ENCODE results near the gene OPN4.
"Not testable (repeated sequence)": the region's sequence is repeated elsewhere in the genome, so short reads cannot be mapped to it uniquely, and the experiment has no call there.

Gene OPN4, protein sequence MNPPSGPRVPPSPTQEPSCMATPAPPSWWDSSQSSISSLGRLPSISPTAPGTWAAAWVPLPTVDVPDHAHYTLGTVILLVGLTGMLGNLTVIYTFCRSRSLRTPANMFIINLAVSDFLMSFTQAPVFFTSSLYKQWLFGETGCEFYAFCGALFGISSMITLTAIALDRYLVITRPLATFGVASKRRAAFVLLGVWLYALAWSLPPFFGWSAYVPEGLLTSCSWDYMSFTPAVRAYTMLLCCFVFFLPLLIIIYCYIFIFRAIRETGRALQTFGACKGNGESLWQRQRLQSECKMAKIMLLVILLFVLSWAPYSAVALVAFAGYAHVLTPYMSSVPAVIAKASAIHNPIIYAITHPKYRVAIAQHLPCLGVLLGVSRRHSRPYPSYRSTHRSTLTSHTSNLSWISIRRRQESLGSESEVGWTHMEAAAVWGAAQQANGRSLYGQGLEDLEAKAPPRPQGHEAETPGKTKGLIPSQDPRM

DNA sequence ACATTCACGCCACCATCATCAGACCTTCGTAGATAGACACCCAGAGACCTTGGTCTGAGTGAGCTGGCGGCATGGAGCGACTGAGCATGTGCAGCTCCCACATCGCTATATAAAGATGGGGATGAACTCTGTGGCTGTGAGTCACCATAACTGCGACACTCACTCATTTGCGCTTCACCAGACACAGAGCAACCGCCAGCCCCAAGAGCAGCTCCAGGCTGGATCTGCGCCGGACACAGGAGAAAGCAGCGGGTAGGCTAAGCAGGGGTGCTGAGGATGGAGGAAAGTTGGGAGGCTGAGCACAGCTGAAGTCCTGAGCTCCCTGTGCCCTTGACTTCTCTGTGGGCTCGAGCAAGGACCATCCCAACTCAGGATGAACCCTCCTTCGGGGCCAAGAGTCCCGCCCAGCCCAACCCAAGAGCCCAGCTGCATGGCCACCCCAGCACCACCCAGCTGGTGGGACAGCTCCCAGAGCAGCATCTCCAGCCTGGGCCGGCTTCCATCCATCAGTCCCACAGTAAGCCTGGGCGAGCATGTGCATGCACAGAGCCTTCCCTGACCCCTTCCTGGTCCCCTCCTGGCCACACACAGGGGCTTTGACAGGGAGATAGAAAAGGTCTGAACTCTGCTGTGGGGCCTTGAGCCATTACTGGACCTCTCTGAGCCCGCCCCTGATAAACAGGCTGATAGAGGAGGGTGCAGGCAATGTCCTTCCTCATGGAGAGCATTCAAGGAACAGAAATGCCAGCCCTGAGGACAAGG is at the start of gene OPN4:
TSS of gene OPN4 (plus strand) at position 137 of the 762 bp plus-strand sequence. CDS start at position 374, 237 bp downstream.
- DNase-seq (ENCODE audit: extremely low read depth in 1 of 2, low read depth in 1 of 2): no peak

DNA sequence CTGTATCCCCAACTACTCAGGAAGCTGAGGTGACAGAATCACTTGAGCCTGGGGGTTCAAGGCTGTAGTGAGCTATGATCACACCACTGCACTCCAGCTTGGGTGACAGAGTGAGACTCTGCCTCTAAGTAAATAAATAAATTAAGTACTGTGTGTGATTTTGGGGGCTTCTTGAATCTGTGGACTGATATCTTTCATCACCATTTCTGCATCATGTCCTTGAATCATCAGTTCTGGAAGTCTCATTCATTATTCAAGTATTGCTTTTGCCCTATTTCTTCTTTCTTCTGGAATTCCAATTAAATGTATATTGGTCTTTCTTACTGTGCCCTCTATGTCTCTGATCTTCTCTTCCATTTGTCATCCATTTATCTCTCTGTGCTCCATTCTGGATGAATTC is 46.7 kb upstream of the OPN4 start:
- no peak for DNase-seq (ENCODE audit: extremely low read depth in 1 of 2, low read depth in 1 of 2)

DNA sequence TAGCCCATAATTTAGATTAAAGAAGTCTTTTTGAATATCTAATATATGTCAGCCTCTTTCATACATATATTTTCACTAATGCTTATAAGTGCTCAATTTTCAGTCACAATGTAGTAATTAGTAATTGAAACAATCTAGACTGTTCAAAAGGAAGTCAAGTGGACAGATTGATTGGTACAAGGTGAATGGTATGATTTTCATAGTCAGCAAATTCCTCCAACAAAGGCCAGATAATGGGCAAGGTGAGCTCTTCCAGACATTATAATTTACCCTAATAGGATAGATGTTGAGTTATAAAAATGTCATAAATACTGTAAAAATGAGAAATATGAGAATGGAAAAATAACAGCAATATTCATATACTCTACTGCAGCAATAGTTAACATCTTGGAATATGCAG is 44.4 kb upstream of the OPN4 start:
- no peak for DNase-seq (ENCODE audit: extremely low read depth in 1 of 2, low read depth in 1 of 2)

DNA sequence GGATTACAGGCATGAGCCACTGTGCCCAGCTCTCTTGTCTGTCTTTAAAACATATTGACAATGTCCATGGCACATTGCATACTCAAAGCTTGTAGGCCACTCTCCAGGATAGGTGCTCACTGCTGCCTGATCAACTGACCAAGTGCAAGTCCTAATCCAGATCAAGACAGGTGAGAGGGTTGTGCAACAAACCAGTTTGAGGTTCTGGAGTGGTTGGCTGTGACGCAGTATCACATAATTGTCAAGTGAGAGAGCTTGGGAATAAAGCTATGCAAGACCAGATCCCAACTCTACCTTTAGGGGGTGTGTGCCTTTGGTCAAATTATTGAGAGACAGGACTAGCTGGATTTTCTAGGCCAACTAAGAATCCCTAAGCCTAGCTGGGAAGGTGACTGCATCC is 43.0 kb upstream of the OPN4 start:
- no peak for DNase-seq (ENCODE audit: extremely low read depth in 1 of 2, low read depth in 1 of 2)

DNA sequence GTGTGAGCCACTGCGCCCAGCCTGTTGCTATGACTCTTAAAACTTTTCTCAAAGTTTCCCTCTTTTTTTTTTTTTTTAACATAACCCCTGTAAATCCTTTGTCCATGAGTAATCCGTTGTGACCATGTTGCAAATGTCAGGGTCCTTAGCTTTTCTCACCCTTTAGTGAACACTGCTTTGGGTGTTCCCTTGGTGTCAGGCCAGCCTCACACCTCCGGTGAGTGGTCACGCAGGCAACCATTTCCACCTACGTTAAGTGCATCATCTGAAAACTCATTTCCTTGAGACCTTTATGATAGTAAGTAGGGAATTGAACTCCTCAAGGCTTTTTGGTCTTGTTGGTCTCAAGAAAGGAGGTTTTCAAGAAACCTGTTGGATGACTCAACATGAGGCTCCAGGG is 41.3 kb upstream of the OPN4 start:
- no peak for DNase-seq (ENCODE audit: extremely low read depth in 1 of 2, low read depth in 1 of 2)

DNA sequence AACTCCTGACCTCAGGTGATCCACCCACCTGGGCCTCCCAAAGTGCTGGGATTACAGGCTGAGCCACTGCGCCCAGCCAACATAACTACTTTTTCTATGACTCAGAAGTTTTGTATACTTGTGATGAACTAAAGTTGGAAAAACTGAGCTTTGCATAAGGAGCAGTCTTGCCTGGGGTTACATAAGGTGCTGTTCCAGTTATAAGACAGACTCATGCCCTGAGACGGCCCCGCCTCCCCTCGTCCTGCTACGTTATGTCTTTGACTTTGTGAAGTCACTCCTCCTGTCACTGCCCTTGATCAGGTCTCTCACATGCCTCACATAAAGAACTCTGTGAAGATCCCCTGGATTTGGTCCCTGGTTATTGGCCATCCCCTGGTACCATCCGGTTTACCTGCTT is 40.4 kb upstream of the OPN4 start:
- DNase-seq (ENCODE audit: extremely low read depth in 1 of 2, low read depth in 1 of 2): no peak

DNA sequence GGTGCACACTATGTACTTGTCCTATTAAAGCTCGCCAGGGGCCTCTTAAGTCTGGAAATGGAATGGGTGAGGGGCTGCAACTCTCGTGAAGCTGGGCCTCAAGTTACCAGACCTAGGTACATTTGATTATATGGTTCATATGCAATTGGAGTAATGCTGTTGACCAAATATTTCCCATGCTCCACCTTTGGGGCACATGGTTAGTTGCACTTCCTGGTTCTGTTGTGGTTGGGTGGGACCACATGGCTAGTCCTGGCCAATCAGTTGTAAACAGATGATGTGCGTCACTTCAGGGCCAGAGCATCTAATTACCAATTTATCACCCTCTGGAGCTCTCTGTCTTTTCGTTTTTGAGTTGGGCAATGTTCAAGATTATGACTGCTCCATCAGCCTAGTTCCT is 39.5 kb upstream of the OPN4 start:
- DNase-seq (ENCODE audit: extremely low read depth in 1 of 2, low read depth in 1 of 2): no peak

DNA sequence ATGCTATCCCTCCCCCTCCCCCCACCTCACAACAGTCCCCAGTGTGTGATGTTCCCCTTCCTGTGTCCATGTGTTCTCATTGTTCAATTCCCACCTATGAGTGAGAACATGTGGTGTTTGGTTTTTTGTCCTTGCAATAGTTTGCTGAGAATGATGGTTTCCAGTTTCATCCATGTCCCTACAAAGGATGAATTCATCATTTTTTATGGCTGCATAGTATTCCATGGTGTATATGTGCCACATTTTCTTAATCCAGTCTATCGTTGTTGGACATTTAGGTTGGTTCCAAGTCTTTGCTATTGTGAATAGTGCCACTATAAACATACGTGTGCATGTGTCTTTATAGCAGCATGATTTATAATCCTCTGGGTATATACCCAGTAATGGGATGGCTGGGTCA is 37.1 kb upstream of the OPN4 start:
- DNase-seq (ENCODE audit: extremely low read depth in 1 of 2, low read depth in 1 of 2): not testable (repeated sequence)

DNA sequence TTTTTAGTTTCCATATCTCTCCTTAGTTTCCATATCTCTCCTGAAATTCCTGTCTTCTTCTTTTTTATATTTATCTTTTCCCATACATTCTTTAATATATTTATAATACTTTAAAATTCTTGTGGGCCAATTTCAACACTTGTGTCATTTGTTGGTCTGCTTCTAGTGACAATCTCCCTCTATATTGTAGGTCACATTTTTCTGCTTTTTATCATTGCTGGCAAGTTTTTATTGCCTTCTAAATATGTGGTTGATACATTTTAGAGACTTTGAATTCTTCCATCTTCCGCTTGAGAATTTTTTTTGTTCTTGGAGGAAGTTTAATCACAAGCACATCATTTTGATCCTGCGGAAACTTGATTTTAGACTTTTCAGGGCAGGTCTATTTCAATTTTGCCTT is 26.0 kb upstream of the OPN4 start:
- DNase-seq (ENCODE audit: extremely low read depth in 1 of 2, low read depth in 1 of 2): no peak

DNA sequence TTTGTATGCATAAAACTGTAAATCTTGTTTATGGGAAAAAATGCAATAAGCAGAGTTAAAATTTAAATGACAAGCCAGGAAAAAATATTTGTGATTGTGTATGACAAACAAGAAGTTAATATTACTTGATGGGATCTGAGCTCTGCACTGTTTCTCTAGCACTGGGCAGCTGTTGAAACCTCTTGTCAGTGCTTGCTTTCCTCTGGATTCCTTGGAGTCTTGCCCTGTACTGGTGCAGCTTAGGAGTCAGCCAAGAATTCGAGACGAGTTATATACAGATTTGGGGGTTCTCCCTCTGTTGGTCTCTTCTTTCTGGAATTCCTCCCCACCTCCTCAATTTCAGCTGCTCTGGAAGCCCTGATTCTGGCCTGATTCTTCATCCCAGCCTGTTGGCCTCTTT is 24.3 kb upstream of the OPN4 start:
- DNase-seq (ENCODE audit: extremely low read depth in 1 of 2, low read depth in 1 of 2): no peak

DNA sequence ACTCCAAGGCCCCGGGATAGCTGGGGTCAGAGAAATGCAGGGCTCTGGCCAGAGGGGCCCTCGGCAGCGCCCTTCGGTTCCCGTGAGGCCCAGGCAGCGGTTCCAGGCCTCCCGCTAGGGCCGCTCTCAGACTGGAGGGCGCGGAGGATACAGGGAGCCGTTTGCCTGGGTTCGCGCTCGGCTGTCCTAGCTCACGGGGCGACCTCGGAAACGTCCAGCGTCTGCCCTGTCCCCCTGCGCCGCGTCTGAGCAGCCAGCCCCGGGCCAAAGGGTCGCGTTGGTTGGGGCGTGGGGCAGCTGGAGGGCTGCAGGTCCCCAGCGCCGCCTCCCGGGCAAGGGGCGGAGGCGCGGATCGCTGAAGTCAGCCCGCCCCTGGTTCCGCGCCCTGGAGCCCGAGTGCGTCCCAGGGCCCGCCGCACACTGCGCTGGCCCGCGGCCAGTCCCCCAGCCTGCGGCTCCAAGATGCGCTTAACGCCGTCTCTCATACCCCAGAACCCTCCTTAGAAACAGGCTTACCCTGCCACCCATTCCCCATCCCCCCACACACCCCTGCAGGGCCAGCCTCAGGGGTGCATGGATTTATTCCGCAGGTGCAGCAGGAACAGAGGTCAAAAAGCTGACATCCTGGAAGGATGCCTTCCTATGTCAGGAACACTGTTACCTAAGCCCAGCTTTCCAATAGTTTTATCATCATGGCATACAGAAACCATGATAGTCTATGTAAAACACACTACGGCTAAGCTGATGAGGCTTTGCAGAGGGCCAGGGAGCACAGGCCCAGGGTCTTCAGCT is 22.1 kb upstream of the OPN4 start:
- no peak for DNase-seq (ENCODE audit: extremely low read depth in 1 of 2, low read depth in 1 of 2)

DNA sequence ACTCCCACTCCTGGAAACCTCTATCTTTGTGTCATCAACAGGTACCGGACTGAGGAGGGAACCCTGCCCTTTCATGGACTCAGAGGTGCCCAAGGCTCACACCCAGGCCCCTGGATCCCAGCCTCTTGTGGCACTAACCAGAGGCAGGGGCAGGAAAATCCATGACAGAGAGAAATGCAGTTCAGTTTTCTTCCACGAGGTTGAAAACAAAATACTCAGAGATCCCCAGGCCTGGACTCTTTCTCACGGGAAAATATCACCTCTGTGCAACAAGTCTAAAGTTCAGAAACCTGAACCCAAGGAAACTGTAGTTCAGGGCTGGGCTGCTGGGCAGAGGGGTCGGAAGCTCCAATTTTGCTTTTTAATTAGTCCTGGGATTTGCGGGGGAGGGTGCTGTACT is 21.4 kb upstream of the OPN4 start:
- no peak for DNase-seq (ENCODE audit: extremely low read depth in 1 of 2, low read depth in 1 of 2)

DNA sequence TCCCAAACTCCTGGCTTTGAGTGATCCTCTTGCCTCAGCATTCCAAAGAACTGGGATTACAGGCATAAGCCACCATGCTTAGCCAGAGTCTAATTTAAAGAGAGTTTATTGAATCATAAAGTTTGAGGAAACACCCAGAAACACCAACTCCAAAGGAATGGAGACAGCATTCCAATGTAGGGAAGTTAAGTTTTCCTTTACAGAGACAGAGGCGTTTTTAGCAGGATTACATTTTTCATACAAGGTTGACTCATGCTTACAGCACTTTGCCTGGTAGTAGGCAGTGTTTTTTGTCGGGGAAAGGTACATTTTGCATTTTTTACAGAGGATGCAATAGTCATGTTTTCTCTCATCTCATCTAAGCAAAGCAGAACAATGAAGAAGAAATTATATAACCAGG is 18.9 kb upstream of the OPN4 start:
- no peak for DNase-seq (ENCODE audit: extremely low read depth in 1 of 2, low read depth in 1 of 2)

DNA sequence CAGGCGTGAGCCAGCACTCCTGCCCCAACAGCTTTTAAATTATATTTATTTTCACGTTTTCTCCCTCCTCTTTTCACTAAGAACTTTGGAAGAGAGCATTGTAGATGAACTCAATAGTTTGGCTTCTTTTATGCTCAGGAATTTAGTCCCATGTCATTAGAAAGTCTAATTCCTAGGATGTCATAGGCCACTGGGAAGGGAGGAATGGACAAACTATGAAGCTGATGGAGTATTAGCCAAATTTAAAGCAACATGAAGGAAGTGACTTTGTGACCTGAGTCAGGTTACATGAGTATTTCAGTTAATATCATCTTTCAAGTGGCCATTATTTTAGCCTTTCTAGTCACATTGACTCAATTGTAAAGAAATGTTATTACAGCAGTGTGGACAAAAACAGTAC is 18.0 kb upstream of the OPN4 start:
- no peak for DNase-seq (ENCODE audit: extremely low read depth in 1 of 2, low read depth in 1 of 2)

DNA sequence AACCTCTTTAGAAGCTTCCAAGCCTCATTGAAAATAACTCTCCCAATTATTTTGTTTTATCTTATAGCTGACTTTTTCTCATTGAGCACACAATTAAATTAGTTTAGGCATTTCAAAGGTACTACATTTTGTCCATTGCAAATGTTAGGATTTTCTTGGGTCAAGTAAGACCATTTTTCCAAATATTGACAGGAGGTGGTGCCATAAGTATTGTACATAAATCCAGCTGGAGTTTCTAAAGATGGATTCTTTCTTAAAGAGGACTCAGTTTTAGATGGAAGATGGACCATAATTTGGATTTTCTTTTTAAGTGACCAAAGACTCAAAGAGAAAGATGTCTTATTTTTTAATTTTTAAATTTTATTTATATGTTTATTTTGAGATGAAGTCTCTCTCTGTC is 12.3 kb upstream of the OPN4 start:
- DNase-seq (ENCODE audit: extremely low read depth in 1 of 2, low read depth in 1 of 2): no peak

DNA sequence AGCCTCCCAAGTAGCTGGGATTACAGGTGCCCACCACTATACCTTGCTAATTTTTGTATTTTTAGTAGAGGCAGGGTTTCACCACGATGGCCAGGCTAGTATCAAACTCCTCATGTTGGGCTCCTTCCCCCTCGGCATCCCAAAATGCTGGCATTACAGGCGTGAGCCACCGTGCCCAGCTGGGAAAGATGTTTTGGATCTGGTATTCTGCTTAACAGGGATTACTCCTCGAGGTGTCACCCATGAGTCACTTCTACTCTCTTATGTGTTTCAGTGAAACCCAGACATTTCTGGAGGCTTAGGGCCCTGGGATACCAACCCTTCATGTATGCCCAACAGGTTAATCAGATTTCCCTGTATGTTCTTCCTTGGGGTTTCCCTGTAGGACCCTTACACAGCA is 11.8 kb upstream of the OPN4 start:
- no peak for DNase-seq (ENCODE audit: extremely low read depth in 1 of 2, low read depth in 1 of 2)

DNA sequence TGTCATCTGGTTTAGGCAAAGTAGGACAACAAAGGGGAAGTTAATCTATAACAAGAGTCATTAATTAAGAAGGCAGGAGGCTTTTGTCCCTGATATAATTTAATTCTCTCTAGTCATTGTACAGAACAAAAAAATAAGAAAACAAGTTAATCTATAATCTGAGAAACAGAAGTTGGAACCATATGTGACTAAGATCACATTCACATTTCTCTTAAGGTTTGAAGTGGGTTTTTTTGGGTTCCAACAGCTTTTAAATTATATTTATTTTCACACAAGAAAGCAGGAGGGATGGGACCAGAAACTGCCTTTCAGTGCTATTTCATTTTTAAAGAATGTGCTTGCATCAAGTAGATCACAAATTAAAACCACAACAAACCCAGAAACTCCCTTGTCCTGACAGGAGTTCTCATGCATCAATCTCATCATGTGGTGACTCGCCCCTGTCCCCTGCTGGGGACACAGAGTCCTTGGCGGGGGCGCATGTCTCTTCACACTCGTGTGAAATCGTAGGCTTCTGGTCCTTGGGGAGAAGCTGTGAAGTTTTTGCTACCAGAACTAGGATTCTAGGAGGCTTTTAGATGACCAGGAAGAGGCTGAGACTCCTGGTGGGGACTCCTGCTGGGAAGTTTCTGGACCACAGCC is 10.1 kb upstream of the OPN4 start:
- DNase-seq (ENCODE audit: extremely low read depth in 1 of 2, low read depth in 1 of 2): no peak

DNA sequence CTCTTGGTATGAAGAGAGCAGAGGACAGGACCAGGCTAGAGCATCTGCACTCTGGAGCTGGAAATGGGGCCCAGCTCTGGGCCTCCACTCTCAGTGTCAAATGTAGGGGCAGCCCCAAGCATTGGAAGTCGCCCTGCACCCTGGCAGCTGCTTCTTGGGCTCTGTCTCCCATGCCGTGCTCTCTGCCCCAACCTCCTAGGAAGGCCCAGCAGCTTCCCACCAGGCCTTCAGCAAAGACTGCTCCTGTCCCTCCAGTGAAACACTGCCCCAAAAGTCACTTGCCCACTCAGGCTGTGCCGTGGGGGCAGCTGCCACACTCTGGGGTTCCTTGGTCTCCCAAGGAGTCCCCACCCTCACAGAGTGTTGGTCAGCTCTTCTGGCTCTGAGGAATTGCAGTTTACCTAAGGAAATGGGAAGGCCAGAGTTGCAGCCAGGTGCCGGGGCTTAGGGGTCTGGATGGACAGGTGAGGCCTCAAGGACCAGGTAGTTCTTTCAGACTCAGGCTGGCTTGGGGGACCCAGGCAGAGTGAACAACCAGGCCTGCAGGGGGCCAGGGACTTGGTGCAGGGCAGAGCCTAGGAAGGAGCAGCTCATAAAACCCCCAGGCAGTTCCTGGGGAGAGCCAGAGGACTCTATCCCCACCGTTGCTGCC is 9.4 kb upstream of the OPN4 start:
- no peak for DNase-seq (ENCODE audit: extremely low read depth in 1 of 2, low read depth in 1 of 2)

DNA sequence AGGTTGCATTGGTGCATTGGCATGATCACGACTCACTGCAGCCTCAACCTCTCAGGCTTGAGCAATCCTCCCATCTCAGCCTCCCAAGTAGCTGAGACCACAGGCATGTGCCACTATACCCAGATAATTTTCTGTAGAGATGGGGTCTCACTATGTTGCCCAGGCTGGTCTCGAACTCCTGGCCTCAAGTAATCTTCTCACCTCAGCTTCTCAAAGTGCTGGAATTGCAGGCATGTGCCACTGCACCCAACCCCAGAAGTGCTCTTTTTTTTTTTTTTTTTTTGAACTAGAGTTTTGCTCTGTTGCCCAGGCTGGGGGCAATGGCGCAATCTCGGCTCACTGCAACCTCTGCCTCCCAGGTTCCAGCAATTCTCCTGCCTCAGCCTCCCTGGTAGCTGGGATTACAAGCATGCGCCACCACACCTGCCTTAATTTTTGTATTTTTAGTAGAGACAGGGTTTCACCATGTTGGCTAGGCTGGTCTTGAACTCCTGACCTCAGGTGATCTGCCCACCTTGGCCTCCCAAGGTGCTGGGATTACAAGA is 8.7 kb upstream of the OPN4 start:
- DNase-seq (ENCODE audit: extremely low read depth in 1 of 2, low read depth in 1 of 2): not testable (repeated sequence)

DNA sequence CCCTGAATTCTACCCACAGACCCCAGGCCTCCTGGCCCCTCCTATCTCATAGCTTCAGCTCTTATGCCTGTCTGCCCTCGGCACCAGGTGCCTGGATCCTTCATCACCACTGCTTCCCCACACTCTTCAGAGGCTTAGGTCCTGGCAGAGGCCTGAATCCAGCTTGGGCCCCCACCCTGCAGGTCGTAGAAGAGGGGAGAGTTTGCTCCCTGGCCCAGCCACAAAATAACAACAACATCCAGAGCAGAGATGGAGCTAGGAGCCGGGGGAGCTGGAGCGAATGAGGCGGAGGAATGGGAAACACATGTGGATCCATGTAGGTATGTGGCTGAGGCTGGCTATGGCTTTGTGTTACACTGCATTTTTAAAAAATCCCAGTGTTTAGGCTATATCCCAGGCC is 7.8 kb upstream of the OPN4 start:
- DNase-seq (ENCODE audit: extremely low read depth in 1 of 2, low read depth in 1 of 2): no peak

Measured in activated CD8-positive, alpha-beta memory T cell treated with anti-CD3 and anti-CD28 coated beads for 1 hour (primary cell).